ENCODE results near the gene STAG1. TPM values are rescaled to one million over a fixed set of nuclear protein-coding genes. Genes with fewer than 3 reads are reported as not detected.
"Not testable (repeated sequence)": the region's sequence is repeated elsewhere in the genome, so short reads cannot be mapped to it uniquely, and the experiment has no call there.

The STAG1 gene
- polyA plus RNA-seq, 3 donors: 7.2 to 10.0 (median 7.5) TPM

DNA sequence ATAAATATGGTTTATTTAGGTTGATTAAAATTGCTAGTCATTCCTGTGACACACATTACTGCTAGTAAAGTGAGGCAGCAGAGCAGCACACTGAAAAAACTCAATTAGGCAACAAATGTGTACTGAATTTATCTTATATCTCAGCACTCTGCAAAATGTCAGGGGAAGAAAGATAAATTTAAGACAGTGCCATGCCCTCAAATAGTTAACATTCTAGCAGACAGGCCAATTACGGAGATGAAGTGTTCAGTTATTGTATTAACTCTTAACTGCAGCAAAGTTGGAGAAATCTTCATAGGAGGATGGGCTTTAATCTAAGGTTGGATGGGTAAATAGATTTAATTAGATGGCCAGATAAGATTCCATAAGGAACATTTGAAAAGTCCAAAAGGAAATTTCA lies 374.2 kb downstream of the STAG1 start:
- Mint-ChIP-seq H3K9me3 (peaks cover 0 to 7% (median 3%) of the 10 kb centered on the region in 7 donors), H3K36me3 (peaks cover 18 to 41% of the 10 kb centered on the region in 2 donors), H3K4me3 (no peak overlapping the region), H3K27me3 (ENCODE audit: low read depth in 3 of 3) (no peaks in the 10 kb centered on the region), H3K27ac (no peak overlapping the region), H3K4me1 (no peaks in the 10 kb centered on the region)
- intact Hi-C loops (cut with micrococcal nuclease): no loop called here
- Histone ChIP-seq H3K79me2 (ENCODE audit: insufficient read depth, low read length) (no peaks in the 10 kb centered on the region), H3K36me3 (replicated peaks in 1 of 2; ENCODE audit: control insufficient read depth in 1 of 2, insufficient read depth in 2 of 2, low read length in 2 of 2) (peaks cover 4 to 14% of the 10 kb centered on the region in 2 donors), H3K4me1 (ENCODE audit: control insufficient read depth in 1 of 2, insufficient read depth in 2 of 2, low read length in 2 of 2) (no peaks in the 10 kb centered on the region), H2AFZ (ENCODE audit: insufficient read depth, low read depth, low read length, poor library complexity, severe bottlenecking) (no peak overlapping the region), H4K20me1 (ENCODE audit: insufficient read depth, low read length) (no peaks in the 10 kb centered on the region), H3K9me3 (replicated peaks in 1 of 2; ENCODE audit: control insufficient read depth in 1 of 2, insufficient read depth in 1 of 2, low read length in 2 of 2) (no peaks in the 10 kb centered on the region), H3K27me3 (ENCODE audit: control insufficient read depth in 2 of 2, insufficient read depth in 2 of 2, low read length in 2 of 2) (no peaks in the 10 kb centered on the region), H3K4me3 (replicated peaks in 1 of 3; ENCODE audit: low read depth in 2 of 3, low read length in 3 of 3) (no peak overlapping the region), H3K4me2 (replicated peaks; ENCODE audit: extremely low read depth, low read length, poor library complexity, severe bottlenecking) (no peak overlapping the region), H3K9ac (ENCODE audit: insufficient read depth, low read length, poor library complexity, severe bottlenecking) (no peak overlapping the region), H3K27ac (ENCODE audit: low read depth in 1 of 2, low read length in 2 of 2) (no peak overlapping the region)
- no CpG with 5 or more reads among the region's 1 CpG for WGBS (ENCODE audit: insufficient coverage)
- TF ChIP-seq, protein P1, sequence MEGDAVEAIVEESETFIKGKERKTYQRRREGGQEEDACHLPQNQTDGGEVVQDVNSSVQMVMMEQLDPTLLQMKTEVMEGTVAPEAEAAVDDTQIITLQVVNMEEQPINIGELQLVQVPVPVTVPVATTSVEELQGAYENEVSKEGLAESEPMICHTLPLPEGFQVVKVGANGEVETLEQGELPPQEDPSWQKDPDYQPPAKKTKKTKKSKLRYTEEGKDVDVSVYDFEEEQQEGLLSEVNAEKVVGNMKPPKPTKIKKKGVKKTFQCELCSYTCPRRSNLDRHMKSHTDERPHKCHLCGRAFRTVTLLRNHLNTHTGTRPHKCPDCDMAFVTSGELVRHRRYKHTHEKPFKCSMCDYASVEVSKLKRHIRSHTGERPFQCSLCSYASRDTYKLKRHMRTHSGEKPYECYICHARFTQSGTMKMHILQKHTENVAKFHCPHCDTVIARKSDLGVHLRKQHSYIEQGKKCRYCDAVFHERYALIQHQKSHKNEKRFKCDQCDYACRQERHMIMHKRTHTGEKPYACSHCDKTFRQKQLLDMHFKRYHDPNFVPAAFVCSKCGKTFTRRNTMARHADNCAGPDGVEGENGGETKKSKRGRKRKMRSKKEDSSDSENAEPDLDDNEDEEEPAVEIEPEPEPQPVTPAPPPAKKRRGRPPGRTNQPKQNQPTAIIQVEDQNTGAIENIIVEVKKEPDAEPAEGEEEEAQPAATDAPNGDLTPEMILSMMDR (IDR thresholded peaks at IDR 0.05): no peak
- DNase-seq: no peak

DNA sequence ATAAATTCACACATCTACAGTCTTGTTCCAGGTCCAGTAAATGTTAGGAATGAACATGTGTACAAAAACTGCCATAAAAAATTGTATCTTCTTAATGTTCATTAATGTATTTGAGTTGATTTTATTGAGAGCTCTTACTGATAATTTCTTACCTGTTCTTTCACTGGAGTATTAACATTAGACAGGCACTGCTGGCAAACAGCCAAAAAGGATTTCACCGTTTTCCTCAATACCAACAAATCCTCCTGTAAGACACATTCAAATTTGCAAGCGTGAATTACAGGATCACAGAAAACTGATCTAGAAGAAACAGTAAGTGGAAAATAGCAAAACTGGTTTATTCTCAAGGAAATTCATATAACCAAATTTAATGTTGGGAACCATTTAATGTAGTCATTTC lies 374.7 kb downstream of the STAG1 start:
- WGBS (ENCODE audit: insufficient coverage): no CpG with 5 or more reads among the region's 2 CpGs
- Histone ChIP-seq H2AFZ (ENCODE audit: insufficient read depth, low read depth, low read length, poor library complexity, severe bottlenecking) (no peak overlapping the region), H3K36me3 (replicated peaks in 1 of 2; ENCODE audit: control insufficient read depth in 1 of 2, insufficient read depth in 2 of 2, low read length in 2 of 2) (peaks cover 4 to 14% of the 10 kb centered on the region in 2 donors), H3K79me2 (ENCODE audit: insufficient read depth, low read length) (no peaks in the 10 kb centered on the region), H3K4me2 (replicated peaks; ENCODE audit: extremely low read depth, low read length, poor library complexity, severe bottlenecking) (no peak overlapping the region), H3K27me3 (ENCODE audit: control insufficient read depth in 2 of 2, insufficient read depth in 2 of 2, low read length in 2 of 2) (no peaks in the 10 kb centered on the region), H3K4me3 (replicated peaks in 1 of 3; ENCODE audit: low read depth in 2 of 3, low read length in 3 of 3) (no peak overlapping the region), H3K27ac (ENCODE audit: low read depth in 1 of 2, low read length in 2 of 2) (no peak overlapping the region), H3K9ac (ENCODE audit: insufficient read depth, low read length, poor library complexity, severe bottlenecking) (no peak overlapping the region), H4K20me1 (ENCODE audit: insufficient read depth, low read length) (no peaks in the 10 kb centered on the region), H3K4me1 (ENCODE audit: control insufficient read depth in 1 of 2, insufficient read depth in 2 of 2, low read length in 2 of 2) (no peaks in the 10 kb centered on the region), H3K9me3 (replicated peaks in 1 of 2; ENCODE audit: control insufficient read depth in 1 of 2, insufficient read depth in 1 of 2, low read length in 2 of 2) (no peaks in the 10 kb centered on the region)
- intact Hi-C loops (cut with micrococcal nuclease): no loop called here
- Mint-ChIP-seq H3K9me3 (peaks cover 0 to 9% (median 3%) of the 10 kb centered on the region in 7 donors), H3K4me1 (no peaks in the 10 kb centered on the region), H3K27ac (no peak overlapping the region), H3K4me3 (no peak overlapping the region), H3K36me3 (peaks cover 20 to 43% of the 10 kb centered on the region in 2 donors), H3K27me3 (ENCODE audit: low read depth in 3 of 3) (no peaks in the 10 kb centered on the region)
- no peak for DNase-seq
- TF ChIP-seq, protein P1 (IDR thresholded peaks at IDR 0.05): no peak

DNA sequence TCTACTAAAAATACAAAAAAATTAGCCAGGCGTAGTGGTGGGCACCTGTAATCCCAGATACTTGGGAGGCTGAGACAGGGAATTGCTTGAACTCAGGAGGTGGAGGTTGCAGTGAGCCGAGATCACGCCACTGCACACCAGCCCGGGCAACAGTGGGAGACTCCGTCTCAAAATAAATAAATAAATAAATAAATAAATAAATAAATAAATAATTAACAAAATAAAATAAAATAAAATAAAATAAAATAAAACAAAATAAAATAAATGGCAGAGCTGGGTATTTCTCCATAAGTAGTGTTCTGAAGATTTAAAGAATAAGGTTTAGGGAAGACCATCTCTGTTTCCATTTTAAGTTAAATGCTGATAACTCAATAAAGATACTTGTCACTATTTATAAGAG lies 376.4 kb downstream of the STAG1 start:
- H3K9ac ChIP-seq (ENCODE audit: insufficient read depth, low read length, poor library complexity, severe bottlenecking); H2AFZ ChIP-seq (ENCODE audit: insufficient read depth, low read depth, low read length, poor library complexity, severe bottlenecking); H3K27ac ChIP-seq (ENCODE audit: low read depth in 1 of 2, low read length in 2 of 2); intact Hi-C loops (cut with micrococcal nuclease); H3K27ac Mint-ChIP-seq; H3K79me2 ChIP-seq (ENCODE audit: insufficient read depth, low read length); H3K4me1 ChIP-seq (ENCODE audit: control insufficient read depth in 1 of 2, insufficient read depth in 2 of 2, low read length in 2 of 2); H3K4me3 ChIP-seq (replicated peaks in 1 of 3; ENCODE audit: low read depth in 2 of 3, low read length in 3 of 3); H3K4me3 Mint-ChIP-seq; H3K27me3 ChIP-seq (ENCODE audit: control insufficient read depth in 2 of 2, insufficient read depth in 2 of 2, low read length in 2 of 2); DNase-seq; H3K4me1 Mint-ChIP-seq; H3K27me3 Mint-ChIP-seq (ENCODE audit: low read depth in 3 of 3); H3K4me2 ChIP-seq (replicated peaks; ENCODE audit: extremely low read depth, low read length, poor library complexity, severe bottlenecking); H3K9me3 ChIP-seq (replicated peaks in 1 of 2; ENCODE audit: control insufficient read depth in 1 of 2, insufficient read depth in 1 of 2, low read length in 2 of 2); H4K20me1 ChIP-seq (ENCODE audit: insufficient read depth, low read length): not testable (repeated sequence)
- peaks cover 0 to 11% (median 5%) of the 10 kb centered on the region in 7 donors for H3K9me3 Mint-ChIP-seq
- H3K36me3 ChIP-seq (replicated peaks in 1 of 2; ENCODE audit: control insufficient read depth in 1 of 2, insufficient read depth in 2 of 2, low read length in 2 of 2): peaks cover 4 to 14% of the 10 kb centered on the region in 2 donors
- peaks cover 20 to 43% of the 10 kb centered on the region in 2 donors for H3K36me3 Mint-ChIP-seq
- no CpG with 5 or more reads among the region's 5 CpGs for WGBS (ENCODE audit: insufficient coverage)

Data from CD14-positive monocyte (primary cell).